HG03108 (cell line): ENCODE data around the gene RYR3.

Experiments used
- ATAC-seq: cut with Tn5 transposase; IDR thresholded peaks from one replicate; pipeline ENCODE4 v1.9.1; 2021; ENCODE audit warnings: moderate library complexity; ENCODE audit not compliant: unreplicated experiment

RYR3 gene

DNA sequence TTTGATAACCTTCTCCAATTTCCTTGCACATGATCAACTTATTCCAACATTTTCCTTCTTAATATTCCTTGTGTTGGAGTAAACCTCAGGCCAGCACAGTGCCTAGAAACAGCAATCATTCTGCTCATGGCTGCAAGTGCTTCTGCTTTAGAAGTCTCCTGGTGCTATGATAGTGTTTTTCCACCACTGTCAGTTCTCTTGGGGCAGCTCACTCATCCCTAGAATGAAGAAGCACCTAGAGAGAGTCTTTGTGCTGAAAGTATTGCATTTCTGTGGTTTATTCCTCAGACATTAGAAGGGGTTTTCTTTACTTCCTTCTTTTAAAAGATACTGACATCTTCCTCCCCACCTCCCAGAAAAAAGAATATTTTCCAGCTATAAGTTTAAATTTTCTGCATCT, 183.5 kb downstream of the RYR3 start:
- ATAC-seq = no peak

- ATAC-seq = no peak
Observed at GRCh38 chr15:33500432-33501195, 189.8 kb downstream of the RYR3 start.

GRCh38 chr15:33503681-33504080, 192.9 kb downstream of the RYR3 start:
- no peak for ATAC-seq

DNA sequence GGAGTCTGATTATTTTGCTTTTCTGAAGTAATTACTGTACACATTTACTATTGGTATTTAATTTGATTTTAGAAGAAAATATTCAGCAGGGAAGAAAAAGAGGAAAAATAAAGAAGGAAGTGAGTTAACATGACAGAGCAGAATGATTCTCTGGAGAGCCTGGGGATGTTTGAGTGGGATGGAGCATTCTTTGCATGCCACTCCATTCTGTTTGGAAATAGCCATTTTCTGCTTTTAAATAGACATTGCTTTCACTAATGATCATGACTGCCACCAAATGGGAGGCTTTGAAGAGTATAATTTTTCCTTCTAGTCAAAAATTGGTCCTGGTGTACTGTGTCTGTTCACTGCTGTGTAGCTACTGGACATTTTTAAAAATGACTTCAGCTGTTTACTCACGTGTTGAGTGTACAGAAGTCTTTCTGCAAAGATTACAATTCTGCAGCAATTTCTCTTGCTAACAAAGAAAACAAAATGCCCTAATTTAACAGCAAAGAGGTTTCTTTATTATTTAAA, 196.1 kb downstream of the RYR3 start:
- no peak for ATAC-seq

GRCh38 chr15:33508703-33509102, 197.9 kb downstream of the RYR3 start:
- ATAC-seq = no peak

- no peak for ATAC-seq
Observed at GRCh38 chr15:33515121-33515520, 204.4 kb downstream of the RYR3 start.

DNA sequence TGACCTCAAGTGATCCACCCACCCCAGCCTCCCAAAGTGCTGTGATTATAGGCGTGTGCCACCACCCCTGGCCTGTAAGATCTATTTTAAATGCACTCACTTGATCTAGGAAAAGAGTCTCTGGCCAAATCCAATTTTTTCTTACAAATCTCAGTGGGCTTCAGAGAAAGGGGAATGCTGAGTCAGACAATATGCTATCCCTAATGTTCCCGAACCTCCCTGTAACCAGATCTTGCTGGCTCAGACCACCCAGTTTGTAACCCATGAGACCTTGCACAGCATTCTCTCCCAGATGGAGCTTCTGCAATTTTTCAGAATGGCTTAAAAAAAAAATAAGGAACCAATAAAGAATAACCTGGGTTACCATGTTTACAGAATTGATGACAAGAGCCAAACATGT, 205.8 kb downstream of the RYR3 start:
- no peak for ATAC-seq

GRCh38 chr15:33517944-33518343, 207.2 kb downstream of the RYR3 start:
- no peak for ATAC-seq

DNA sequence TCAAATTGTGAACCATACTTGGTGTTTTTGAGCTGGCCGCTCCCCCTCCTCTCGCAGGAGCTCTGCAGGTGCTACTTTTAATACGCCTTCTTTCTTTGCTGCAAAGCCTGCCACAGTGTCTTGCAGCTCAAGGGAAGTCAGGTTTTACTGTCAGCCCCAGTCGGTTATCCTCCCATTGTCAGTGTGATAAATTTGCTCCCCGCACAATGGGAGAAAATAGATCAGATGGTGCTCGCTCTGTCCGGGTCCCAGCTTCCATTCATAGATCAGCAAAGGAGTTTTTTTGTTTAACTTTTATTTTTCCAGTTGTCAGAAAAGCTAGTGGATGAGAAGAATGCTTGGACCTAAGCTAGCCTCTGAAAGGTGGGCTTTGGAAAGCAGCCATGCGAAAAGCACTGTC, 207.7 kb downstream of the RYR3 start:
- no peak for ATAC-seq

DNA sequence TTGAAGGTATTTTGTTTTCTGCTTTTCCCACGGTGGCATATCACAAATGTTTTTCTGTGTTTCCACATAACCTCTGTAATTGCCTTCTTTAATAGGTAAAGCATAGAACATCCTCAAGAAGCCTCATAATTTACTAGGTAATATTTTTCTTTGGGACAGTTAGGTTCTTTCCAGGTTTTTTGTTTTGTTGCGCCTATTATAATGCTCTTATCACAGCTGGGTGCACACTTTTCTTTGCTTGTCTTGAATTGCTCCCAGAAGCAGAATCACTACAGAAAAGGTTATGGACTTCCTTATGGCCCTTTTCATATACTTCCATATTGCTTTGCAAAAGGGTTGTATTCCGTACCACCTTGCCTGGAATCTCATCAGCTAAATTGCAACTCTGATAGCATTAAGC, 213.5 kb downstream of the RYR3 start:
- ATAC-seq = no peak

- no peak for ATAC-seq
Observed at GRCh38 chr15:33526532-33526931, 215.8 kb downstream of the RYR3 start.

- ATAC-seq = no peak
Observed at GRCh38 chr15:33533197-33533596, 222.4 kb downstream of the RYR3 start.

DNA sequence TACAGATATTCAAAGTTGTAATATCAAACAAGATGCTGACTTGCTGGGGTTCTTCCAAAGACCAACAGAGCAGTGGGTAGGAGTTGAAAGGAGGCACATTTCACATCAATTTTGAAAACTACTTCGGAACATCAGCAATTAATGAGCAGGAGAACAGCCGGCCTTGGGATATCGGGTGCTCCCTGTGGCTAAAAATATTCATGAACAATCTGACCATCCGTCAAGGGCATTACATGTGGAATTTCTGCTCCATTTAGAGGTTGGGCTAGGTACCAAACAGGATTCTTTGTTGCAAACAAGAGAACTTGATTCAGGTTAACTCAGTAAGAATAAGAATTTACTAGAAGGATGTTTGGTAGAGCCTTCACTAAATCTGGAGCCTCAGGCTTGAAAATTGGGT, 223.9 kb downstream of the RYR3 start:
- no peak for ATAC-seq

DNA sequence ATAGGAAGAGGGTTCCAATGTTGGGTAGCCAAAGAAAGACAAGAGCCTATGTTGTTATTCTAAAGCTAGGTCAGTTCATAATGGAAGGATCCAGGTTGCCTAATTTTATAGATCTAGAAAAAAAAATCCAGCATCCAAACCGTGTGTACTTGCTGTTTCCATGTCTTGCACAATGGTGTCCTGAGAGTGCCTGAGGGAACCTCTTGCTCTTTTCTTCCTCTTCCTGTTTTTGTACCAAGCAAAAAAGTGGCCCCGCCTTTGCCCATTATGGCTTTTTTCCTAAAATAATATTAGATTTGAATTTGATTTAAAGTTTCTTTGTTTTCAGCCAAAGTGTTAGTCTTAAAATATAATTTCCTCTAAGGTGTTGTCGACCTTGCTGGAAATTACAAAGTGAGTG, 224.4 kb downstream of the RYR3 start:
- ATAC-seq = no peak

- ATAC-seq = no peak
Observed at GRCh38 chr15:33539825-33540573, 229.2 kb downstream of the RYR3 start.

GRCh38 chr15:33543957-33544356, 233.2 kb downstream of the RYR3 start:
- no peak for ATAC-seq

GRCh38 chr15:33545866-33546265, 235.1 kb downstream of the RYR3 start:
- ATAC-seq = no peak

DNA sequence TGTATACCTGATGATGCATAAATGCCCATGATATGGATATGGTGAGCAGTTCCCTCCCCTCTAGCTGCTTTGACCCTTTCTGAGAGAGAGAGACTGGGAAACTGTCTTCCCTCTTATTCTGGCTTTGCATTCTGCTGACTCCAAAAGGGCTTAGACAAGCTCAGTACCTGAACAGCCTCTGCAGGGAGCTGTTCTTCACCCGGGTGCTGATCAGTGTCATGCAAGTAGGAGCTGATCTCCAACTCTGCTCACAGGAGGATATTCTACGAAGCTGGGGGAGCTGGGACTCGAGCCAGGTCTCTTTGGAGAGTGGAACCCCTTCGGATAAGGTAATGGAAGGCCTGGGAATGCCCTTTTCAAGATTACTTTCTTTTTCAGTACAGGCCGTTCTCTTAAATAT, 237.1 kb downstream of the RYR3 start:
- no peak for ATAC-seq

- ATAC-seq = no peak
Observed at GRCh38 chr15:33551860-33552259, 241.1 kb downstream of the RYR3 start.

DNA sequence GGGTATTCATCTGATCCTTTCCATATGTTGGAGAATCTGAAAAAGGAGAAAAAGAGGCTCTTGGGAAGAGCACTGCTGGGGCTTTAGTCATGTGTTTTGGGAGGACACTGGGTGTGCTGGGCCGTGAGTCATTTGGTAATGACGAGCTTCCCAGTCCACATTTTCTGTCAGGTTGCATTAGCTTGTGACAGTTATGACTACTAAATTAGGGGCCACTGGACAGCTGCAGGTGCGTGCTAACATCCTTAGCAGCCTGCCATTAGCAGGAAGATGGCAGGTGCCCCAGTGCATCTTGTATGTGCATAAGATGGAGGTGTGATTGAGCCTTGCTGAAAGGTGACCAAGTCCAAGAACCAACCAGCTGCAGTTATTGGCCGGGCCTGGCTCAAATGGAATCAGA, 242.4 kb downstream of the RYR3 start:
- no peak for ATAC-seq

GRCh38 chr15:33559207-33559890, 248.6 kb downstream of the RYR3 start:
- no peak for ATAC-seq

- no peak for ATAC-seq
Observed at GRCh38 chr15:33561407-33561806, 250.6 kb downstream of the RYR3 start.
